ENCODE data around the gene CCDC187. TPM values are rescaled to one million over a fixed set of nuclear protein-coding genes. Genes with fewer than 3 reads are reported as not detected.

CCDC187 gene
- polyA plus RNA-seq, 3 donors: not detected

- Histone ChIP-seq H3K4me3 (replicated peaks in 1 of 3; ENCODE audit: low read depth in 2 of 3, low read length in 3 of 3) (no peak overlapping the region), H2AFZ (ENCODE audit: insufficient read depth, low read depth, low read length, poor library complexity, severe bottlenecking) (no peak overlapping the region), H3K79me2 (ENCODE audit: insufficient read depth, low read length) (no peaks in the 10 kb centered on the region), H3K36me3 (replicated peaks in 1 of 2; ENCODE audit: control insufficient read depth in 1 of 2, insufficient read depth in 2 of 2, low read length in 2 of 2) (no peaks in the 10 kb centered on the region), H3K4me2 (replicated peaks; ENCODE audit: extremely low read depth, low read length, poor library complexity, severe bottlenecking) (no peak overlapping the region), H3K4me1 (ENCODE audit: control insufficient read depth in 1 of 2, insufficient read depth in 2 of 2, low read length in 2 of 2) (no peaks in the 10 kb centered on the region), H3K9ac (ENCODE audit: insufficient read depth, low read length, poor library complexity, severe bottlenecking) (no peak overlapping the region), H4K20me1 (ENCODE audit: insufficient read depth, low read length) (no peaks in the 10 kb centered on the region), H3K9me3 (replicated peaks in 1 of 2; ENCODE audit: control insufficient read depth in 1 of 2, insufficient read depth in 1 of 2, low read length in 2 of 2) (peaks cover 0 to 6% of the 10 kb centered on the region in 2 donors), H3K27me3 (ENCODE audit: control insufficient read depth in 2 of 2, insufficient read depth in 2 of 2, low read length in 2 of 2) (no peaks in the 10 kb centered on the region), H3K27ac (ENCODE audit: low read depth in 1 of 2, low read length in 2 of 2) (no peak overlapping the region)
- TF ChIP-seq CTCF (IDR thresholded peaks at IDR 0.05): no peak
- no peak for DNase-seq
- H3K9me3 Mint-ChIP-seq: peaks cover 0 to 2% (median 0%) of the 10 kb centered on the region in 7 donors
- no peaks in the 10 kb centered on the region for H3K36me3 Mint-ChIP-seq
- H3K4me3 Mint-ChIP-seq: no peak overlapping the region
- H3K4me1 Mint-ChIP-seq: no peaks in the 10 kb centered on the region
- H3K27me3 Mint-ChIP-seq (ENCODE audit: low read depth in 3 of 3): peaks cover 0 to 4% (median 1%) of the 10 kb centered on the region in 3 donors
- intact Hi-C loops (cut with micrococcal nuclease): no loop called here
- 85% methylated on average over 4 of the region's 5 CpGs for WGBS (ENCODE audit: insufficient coverage)
- no peak overlapping the region for H3K27ac Mint-ChIP-seq
Measured at GRCh38 chr9:136294437-136294836, 9.5 kb downstream of the CCDC187 start.

- peaks cover 0 to 6% of the 10 kb centered on the region in 2 donors for H3K9me3 ChIP-seq (replicated peaks in 1 of 2; ENCODE audit: control insufficient read depth in 1 of 2, insufficient read depth in 1 of 2, low read length in 2 of 2)
- H4K20me1 ChIP-seq (ENCODE audit: insufficient read depth, low read length): no peaks in the 10 kb centered on the region
- Mint-ChIP-seq H3K9me3 (peaks cover 0 to 1% (median 0%) of the 10 kb centered on the region in 7 donors), H3K27me3 (ENCODE audit: low read depth in 3 of 3) (peaks cover 0 to under 1% (median 0%) of the 10 kb centered on the region in 3 donors), H3K36me3 (no peaks in the 10 kb centered on the region), H3K27ac (no peak overlapping the region), H3K4me3 (no peak overlapping the region), H3K4me1 (no peaks in the 10 kb centered on the region)
- H3K9ac ChIP-seq (ENCODE audit: insufficient read depth, low read length, poor library complexity, severe bottlenecking): no peak overlapping the region
- H3K79me2 ChIP-seq (ENCODE audit: insufficient read depth, low read length): no peaks in the 10 kb centered on the region
- WGBS (ENCODE audit: insufficient coverage): 88% methylated on average over 14 of the region's 14 CpGs
- no peak overlapping the region for H2AFZ ChIP-seq (ENCODE audit: insufficient read depth, low read depth, low read length, poor library complexity, severe bottlenecking)
- no peaks in the 10 kb centered on the region for H3K27me3 ChIP-seq (ENCODE audit: control insufficient read depth in 2 of 2, insufficient read depth in 2 of 2, low read length in 2 of 2)
- no peaks in the 10 kb centered on the region for H3K36me3 ChIP-seq (replicated peaks in 1 of 2; ENCODE audit: control insufficient read depth in 1 of 2, insufficient read depth in 2 of 2, low read length in 2 of 2)
- H3K27ac ChIP-seq (ENCODE audit: low read depth in 1 of 2, low read length in 2 of 2): no peak overlapping the region
- no peak overlapping the region for H3K4me2 ChIP-seq (replicated peaks; ENCODE audit: extremely low read depth, low read length, poor library complexity, severe bottlenecking)
- TF ChIP-seq CTCF (IDR thresholded peaks at IDR 0.05): no peak
- DNase-seq: no peak
- intact Hi-C loops (cut with micrococcal nuclease): no loop called here
- no peak overlapping the region for H3K4me3 ChIP-seq (replicated peaks in 1 of 3; ENCODE audit: low read depth in 2 of 3, low read length in 3 of 3)
- H3K4me1 ChIP-seq (ENCODE audit: control insufficient read depth in 1 of 2, insufficient read depth in 2 of 2, low read length in 2 of 2): no peaks in the 10 kb centered on the region
Measured at GRCh38 chr9:136293476-136294077, 10.3 kb downstream of the CCDC187 start.
